NCI-H524 treated with DMSO at 0.1 percent for 48 hours (cell line): ENCODE results near the gene ATF1.
"Not testable (repeated sequence)": the region's sequence is repeated elsewhere in the genome, so short reads cannot be mapped to it uniquely, and the experiment has no call there.

ENCODE experiments used
- DNase-seq: peaks from one replicate; lab custom pipeline; 2025; lab: John Stamatoyannopoulos, UW

ATF1 gene

GRCh38 chr12:50862316-50862715, 98.4 kb downstream of the ATF1 start:
- no peak for DNase-seq

- DNase-seq: no peak
Observed at GRCh38 chr12:50865266-50865665, 101.4 kb downstream of the ATF1 start.

- DNase-seq: not testable (repeated sequence)
Observed at GRCh38 chr12:50868881-50869280, 105.0 kb downstream of the ATF1 start.
